Stimulated activated CD4-positive, alpha-beta T cell treated with anti-CD3 and anti-CD28 coated beads, Interleukin-12 subunit alpha, Interleukin-12 subunit beta, amount 100 ng/mL, for 48 hours (primary cell): ENCODE data around the gene GOLGA5.
A peak's percentile ranks its signal among the peaks of the same experiment; 100 is the strongest.
"Not testable (repeated sequence)": the region's sequence is repeated elsewhere in the genome, so short reads cannot be mapped to it uniquely, and the experiment has no call there.

ENCODE experiments used
- DNase-seq, 3 donors: peaks; one replicate each; pipeline ENCODE4 v3.0.0-alpha.2; 2020; ENCODE audit warnings: low read depth in 2 of 3, low spot score in 1 of 3

The GOLGA5 gene

GRCh38 chr14:92778868-92779565, 15.1 kb upstream of the GOLGA5 start:
- DNase-seq, result not testable (repeated sequence)

GRCh38 chr14:92780444-92781232, 13.5 kb upstream of the GOLGA5 start:
- no peak for DNase-seq

- no peak for DNase-seq
Observed at GRCh38 chr14:92781350-92781749, 12.8 kb upstream of the GOLGA5 start.

- peak in 1 of 3 donors; percentile 44 for DNase-seq
Observed at GRCh38 chr14:92783813-92784431, 10.2 kb upstream of the GOLGA5 start.

GRCh38 chr14:92785667-92786426, 8.3 kb upstream of the GOLGA5 start:
- no peak for DNase-seq

- no peak for DNase-seq
Observed at GRCh38 chr14:92786427-92786756, 7.7 kb upstream of the GOLGA5 start.

- DNase-seq, result no peak
Observed at GRCh38 chr14:92787554-92787953, 6.6 kb upstream of the GOLGA5 start.

GRCh38 chr14:92789457-92790089, 4.5 kb upstream of the GOLGA5 start:
- no peak for DNase-seq

- DNase-seq, result no peak
Observed at GRCh38 chr14:92792885-92793284, 1.2 kb upstream of the GOLGA5 start.

- DNase-seq, result peak in 1 of 3 donors; percentile 13
Observed at GRCh38 chr14:92794547-92794941, 439 bp downstream of the GOLGA5 start.

GRCh38 chr14:92794961-92795360, 856 bp downstream of the GOLGA5 start:
- DNase-seq, result no peak

GRCh38 chr14:92797935-92798653, 4.0 kb downstream of the GOLGA5 start:
- no peak for DNase-seq

- no peak for DNase-seq
Observed at GRCh38 chr14:92798811-92799210, 4.7 kb downstream of the GOLGA5 start.

- DNase-seq, result no peak
Observed at GRCh38 chr14:92800012-92800411, 5.9 kb downstream of the GOLGA5 start.

GRCh38 chr14:92800525-92800924, 6.4 kb downstream of the GOLGA5 start:
- DNase-seq, result no peak

- no peak for DNase-seq
Observed at GRCh38 chr14:92801917-92802316, 7.8 kb downstream of the GOLGA5 start.

GRCh38 chr14:92802678-92803077, 8.6 kb downstream of the GOLGA5 start:
- no peak for DNase-seq

GRCh38 chr14:92813201-92813600, 19.1 kb downstream of the GOLGA5 start:
- DNase-seq, result no peak

GRCh38 chr14:92819011-92819597, 25.0 kb downstream of the GOLGA5 start:
- no peak for DNase-seq
